ENCODE data around the gene YPEL4. TPM values are rescaled to one million over a fixed set of nuclear protein-coding genes. Genes with fewer than 3 reads are reported as not detected.
"Not testable (repeated sequence)": the region's sequence is repeated elsewhere in the genome, so short reads cannot be mapped to it uniquely, and the experiment has no call there.

YPEL4 gene
- total RNA-seq, result 5.3 TPM

GRCh38 chr11:57649826-57650738 is at the start of gene YPEL4:
Gene YPEL4, minus strand, starts transcription at chr11:57649912. Its CDS starts 2,805 bp downstream, at chr11:57647107.
- DNase-seq (ENCODE audit: low spot score in 2 of 2) (peak; percentile 71 to 80), FAIRE-seq (no peak)

GRCh38 chr11:57698843-57699365 is 49.2 kb upstream of the YPEL4 start:
- FAIRE-seq (no peak), DNase-seq (ENCODE audit: low spot score in 2 of 2) (no peak)

- FAIRE-seq; DNase-seq (ENCODE audit: low spot score in 2 of 2): not testable (repeated sequence)
Measured at GRCh38 chr11:57690474-57690873, 40.8 kb upstream of the YPEL4 start.

GRCh38 chr11:57681168-57681567 is 31.5 kb upstream of the YPEL4 start:
- FAIRE-seq, result no peak
- no peak for DNase-seq (ENCODE audit: low spot score in 2 of 2)

GRCh38 chr11:57680552-57680874 is 30.8 kb upstream of the YPEL4 start:
- no peak for DNase-seq (ENCODE audit: low spot score in 2 of 2)
- FAIRE-seq, result no peak

GRCh38 chr11:57679396-57679795 is 29.7 kb upstream of the YPEL4 start:
- DNase-seq (ENCODE audit: low spot score in 2 of 2), result no peak
- no peak for FAIRE-seq

- DNase-seq (ENCODE audit: low spot score in 2 of 2) (no peak), FAIRE-seq (no peak)
Measured at GRCh38 chr11:57675176-57675941, 25.6 kb upstream of the YPEL4 start.

- no peak for FAIRE-seq
- no peak for DNase-seq (ENCODE audit: low spot score in 2 of 2)
Measured at GRCh38 chr11:57674251-57674650, 24.5 kb upstream of the YPEL4 start.

GRCh38 chr11:57668434-57668782 is 18.7 kb upstream of the YPEL4 start:
- no peak for FAIRE-seq
- no peak for DNase-seq (ENCODE audit: low spot score in 2 of 2)

- no peak for FAIRE-seq
- peak; percentile 97 to 98 for DNase-seq (ENCODE audit: low spot score in 2 of 2)
Measured at GRCh38 chr11:57667736-57668433, 18.2 kb upstream of the YPEL4 start, which contains the start of gene ZDHHC5. Gene ZDHHC5, plus strand, starts transcription at chr11:57668114. Its CDS starts 4,977 bp downstream, at chr11:57673091.

- DNase-seq (ENCODE audit: low spot score in 2 of 2) (peak; percentile 91 to 93), FAIRE-seq (peak; percentile 71)
Measured at GRCh38 chr11:57667117-57667735, 17.5 kb upstream of the YPEL4 start.

- DNase-seq (ENCODE audit: low spot score in 2 of 2) (no peak), FAIRE-seq (no peak)
Measured at GRCh38 chr11:57663975-57664374, 14.3 kb upstream of the YPEL4 start.

GRCh38 chr11:57662893-57663292 is 13.2 kb upstream of the YPEL4 start:
- FAIRE-seq (no peak), DNase-seq (ENCODE audit: low spot score in 2 of 2) (no peak)

- FAIRE-seq (no peak), DNase-seq (ENCODE audit: low spot score in 2 of 2) (no peak)
Measured at GRCh38 chr11:57659669-57660068, 10.0 kb upstream of the YPEL4 start.

GRCh38 chr11:57658023-57658361 is 8.3 kb upstream of the YPEL4 start:
- FAIRE-seq, result no peak

GRCh38 chr11:57657194-57658022 is 7.7 kb upstream of the YPEL4 start, which contains the start of gene CLP1:
Gene CLP1, plus strand, starts transcription at chr11:57657762. Its CDS starts 1,715 bp downstream, at chr11:57659477.
- DNase-seq (ENCODE audit: low spot score in 2 of 2) (peak; percentile 91 to 96), FAIRE-seq (peak; percentile 47)

More at GRCh38 chr11:57658023-57658361, 8.3 kb upstream of the YPEL4 start:
- no peak for DNase-seq (ENCODE audit: low spot score in 2 of 2)

GRCh38 chr11:57656885-57657193 is 7.1 kb upstream of the YPEL4 start:
- FAIRE-seq, result no peak
- DNase-seq (ENCODE audit: low spot score in 2 of 2), result no peak

- FAIRE-seq, result no peak
- no peak for DNase-seq (ENCODE audit: low spot score in 2 of 2)
Measured at GRCh38 chr11:57653163-57653562, 3.5 kb upstream of the YPEL4 start.

GRCh38 chr11:57652662-57653061 is 3.0 kb upstream of the YPEL4 start:
- DNase-seq (ENCODE audit: low spot score in 2 of 2) (no peak), FAIRE-seq (no peak)

All from frontal cortex (tissue), 4 donors.